GM21526 (cell line): ENCODE measurements around the gene C12orf54.
A peak's percentile ranks its signal among the peaks of the same experiment; 100 is the strongest.
"Not testable (repeated sequence)": the region's sequence is repeated elsewhere in the genome, so short reads cannot be mapped to it uniquely, and the experiment has no call there.

Experiments used
- ATAC-seq: cut with Tn5 transposase; IDR thresholded peaks from one replicate; pipeline ENCODE4 v1.9.1; 2021; ENCODE audit warnings: moderate library complexity; ENCODE audit not compliant: unreplicated experiment, low FRiP score

C12orf54 gene

GRCh38 chr12:48482198-48482597 lies at the start of gene C12orf54:
C12orf54 (plus strand) TSS chr12:48482498; CDS start chr12:48483297, 799 bp downstream.
- ATAC-seq: no peak

- not testable (repeated sequence) for ATAC-seq
Observed at GRCh38 chr12:48434016-48434415, 48.3 kb upstream of the C12orf54 start.

GRCh38 chr12:48441069-48441468 lies 41.2 kb upstream of the C12orf54 start:
- ATAC-seq: no peak

DNA sequence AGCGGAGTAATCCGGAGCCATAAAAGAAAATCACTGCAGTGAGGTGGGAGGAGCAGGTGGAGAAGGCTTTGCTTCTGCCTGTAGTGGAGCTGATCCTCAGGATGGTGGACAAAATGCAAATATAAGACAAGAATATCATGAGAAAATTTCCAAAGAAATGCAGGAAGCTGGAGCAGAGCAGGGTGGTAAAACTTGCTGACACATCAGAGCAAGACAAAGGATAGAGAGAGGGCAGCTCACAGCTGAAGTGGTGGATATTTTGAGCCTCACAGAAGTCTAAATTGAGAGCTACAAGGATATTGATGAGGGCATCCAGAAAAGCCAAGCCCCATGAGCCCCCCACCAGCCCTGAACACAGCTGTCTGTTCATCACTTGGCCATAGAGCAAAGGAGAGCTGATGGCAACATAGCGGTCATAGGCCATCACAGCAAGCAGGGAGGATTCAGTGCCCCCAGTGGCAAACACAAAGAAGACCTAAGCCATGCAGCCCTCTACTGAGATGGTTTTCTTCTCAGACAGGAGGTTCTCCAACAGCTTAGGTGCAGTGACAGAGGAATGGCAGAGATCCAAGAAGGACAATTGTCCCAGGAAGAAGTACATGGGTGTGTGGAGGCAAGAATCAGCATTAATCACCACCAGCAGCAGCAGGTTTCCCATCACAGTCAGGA lies 40.0 kb upstream of the C12orf54 start:
- no peak for ATAC-seq

DNA sequence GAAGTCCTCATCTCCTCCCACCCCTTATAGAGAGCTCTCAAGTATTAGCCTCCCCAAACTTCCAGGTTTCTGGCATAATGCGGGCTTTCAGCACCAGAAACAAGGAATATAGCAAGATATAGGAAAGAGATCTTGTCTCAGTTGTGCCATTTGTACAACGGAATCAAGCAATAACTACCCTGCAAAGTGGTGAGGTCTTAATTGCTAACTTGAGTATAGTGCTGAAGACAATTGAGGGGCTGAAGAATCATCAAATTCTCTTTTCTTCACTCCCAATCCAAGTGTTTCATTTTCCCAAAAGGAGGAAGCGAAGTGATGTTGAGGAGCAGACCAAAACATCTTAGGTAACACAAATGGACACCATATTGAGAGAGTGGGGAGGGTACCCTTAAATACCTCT lies 36.8 kb upstream of the C12orf54 start:
- no peak for ATAC-seq

DNA sequence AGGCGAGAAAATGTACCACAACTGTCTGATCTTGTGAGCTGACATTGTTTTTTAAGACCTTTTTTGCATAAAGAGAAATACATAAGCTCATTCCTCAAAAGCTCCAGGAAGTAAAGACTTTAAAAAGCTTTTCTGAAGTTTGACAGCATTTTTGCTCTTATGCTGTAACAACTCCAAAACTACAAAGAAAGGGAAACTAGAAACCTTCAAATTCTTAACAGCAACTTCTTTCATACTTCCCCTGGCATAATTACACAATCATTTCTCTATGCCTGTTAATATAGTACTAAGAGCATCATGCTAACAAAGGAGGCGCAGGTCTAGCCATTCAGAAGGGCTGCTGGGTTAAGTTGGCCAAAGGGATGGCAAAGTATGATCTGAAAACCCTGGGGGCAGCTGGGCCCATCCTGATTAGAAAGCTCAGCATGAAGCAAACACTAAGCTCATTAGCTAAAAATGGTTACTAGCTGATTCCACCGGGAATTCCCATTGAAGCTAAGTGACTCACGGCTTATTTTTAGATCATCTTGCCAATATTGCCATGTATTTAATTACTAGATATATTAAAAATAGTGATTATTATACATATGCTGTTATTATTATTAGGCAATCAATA lies 36.0 kb upstream of the C12orf54 start:
- ATAC-seq: no peak

DNA sequence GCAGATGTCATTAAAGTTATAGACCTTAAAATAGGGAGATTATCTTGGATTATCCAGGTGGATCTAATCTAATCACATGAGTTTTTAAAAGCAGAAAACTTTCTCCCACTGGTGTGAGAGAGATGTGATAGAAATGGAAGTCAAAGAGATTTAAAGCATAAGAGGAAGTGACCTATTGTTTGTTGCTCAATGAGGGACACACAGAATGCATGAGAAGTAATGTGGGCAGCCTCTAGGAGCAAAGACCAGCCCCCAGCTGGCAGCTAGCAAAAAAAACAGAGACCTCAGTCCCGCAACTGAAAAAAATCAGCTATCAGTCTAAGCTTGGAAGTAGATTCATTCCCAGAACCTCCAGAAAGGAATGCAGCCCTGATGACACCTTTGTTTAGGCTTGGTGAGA lies 34.5 kb upstream of the C12orf54 start:
- ATAC-seq: no peak

DNA sequence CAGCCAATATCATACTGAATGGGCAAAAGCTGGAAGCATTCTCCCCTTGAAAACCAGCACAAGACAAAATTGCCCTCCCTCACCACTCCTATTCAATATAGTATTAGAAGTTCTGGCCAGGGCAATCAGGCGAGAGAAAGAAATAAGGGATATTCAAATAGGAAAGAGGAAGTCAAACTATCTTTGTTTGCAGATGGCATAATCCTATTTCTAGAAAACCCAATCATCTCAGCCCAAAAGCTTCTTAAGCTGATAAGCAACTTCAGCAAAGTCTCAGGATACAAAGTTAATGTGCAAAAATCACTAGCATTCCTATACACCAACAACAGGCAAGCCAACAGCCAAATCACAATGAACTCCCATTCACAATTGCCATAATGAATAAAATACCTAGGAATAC lies 30.9 kb upstream of the C12orf54 start:
- ATAC-seq: no peak

DNA sequence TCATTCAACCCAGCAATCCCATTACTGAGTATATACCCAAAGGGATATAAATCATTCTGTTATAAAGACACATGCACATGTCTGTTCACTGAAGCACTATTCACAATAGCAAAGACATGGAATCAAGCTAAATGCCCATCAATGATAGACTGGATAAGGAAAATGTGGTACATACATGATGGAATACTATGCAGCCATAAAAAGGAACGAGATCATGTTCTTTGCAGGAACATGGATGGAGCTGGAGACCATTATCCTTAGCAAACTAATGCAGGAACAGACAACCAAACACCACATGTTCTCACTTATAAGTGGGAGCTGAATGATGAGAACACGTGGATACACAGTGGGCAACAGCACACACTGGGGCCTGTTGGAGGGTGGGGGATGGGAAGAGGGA lies 29.3 kb upstream of the C12orf54 start:
- ATAC-seq: not testable (repeated sequence)

DNA sequence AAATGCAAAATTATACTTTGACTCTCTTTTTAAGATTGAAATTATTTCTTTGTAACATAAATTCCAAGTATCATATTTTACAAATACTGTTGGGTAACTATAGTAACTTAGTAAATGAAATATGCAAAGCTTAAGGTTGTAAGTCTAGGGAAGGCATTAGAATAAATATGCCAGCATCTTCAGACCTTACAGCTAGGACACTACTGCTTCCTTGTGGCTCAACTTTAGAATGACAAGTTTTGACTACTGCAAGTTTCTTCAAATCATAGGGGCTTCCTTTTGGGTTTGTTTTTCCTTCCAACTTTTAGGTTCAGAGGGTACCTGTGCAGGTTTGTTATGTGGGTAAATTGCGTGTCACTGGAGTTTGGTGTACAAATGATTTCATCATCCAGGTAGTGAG lies 27.6 kb upstream of the C12orf54 start:
- ATAC-seq: no peak

- ATAC-seq: no peak
Observed at GRCh38 chr12:48455116-48455515, 27.2 kb upstream of the C12orf54 start.

DNA sequence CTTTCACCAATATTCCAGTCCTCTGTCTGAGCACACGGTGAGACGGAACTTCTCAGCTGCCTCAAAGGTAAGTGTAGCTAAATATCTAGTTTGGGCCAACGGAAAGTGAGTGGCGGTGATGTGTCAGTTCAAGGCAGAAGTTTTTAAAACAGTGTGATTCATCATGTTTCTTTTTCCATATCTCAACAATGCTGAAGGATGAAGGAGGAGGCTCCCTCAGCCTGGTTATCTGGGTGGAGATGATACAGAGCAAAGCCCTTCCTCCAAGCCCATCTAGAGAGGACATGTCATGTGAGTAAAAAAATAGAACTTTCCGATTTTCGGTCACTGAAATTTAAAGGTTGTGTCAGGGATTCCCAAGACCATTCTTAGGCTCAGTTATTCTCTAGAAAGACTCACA lies 23.0 kb upstream of the C12orf54 start:
- ATAC-seq: no peak

DNA sequence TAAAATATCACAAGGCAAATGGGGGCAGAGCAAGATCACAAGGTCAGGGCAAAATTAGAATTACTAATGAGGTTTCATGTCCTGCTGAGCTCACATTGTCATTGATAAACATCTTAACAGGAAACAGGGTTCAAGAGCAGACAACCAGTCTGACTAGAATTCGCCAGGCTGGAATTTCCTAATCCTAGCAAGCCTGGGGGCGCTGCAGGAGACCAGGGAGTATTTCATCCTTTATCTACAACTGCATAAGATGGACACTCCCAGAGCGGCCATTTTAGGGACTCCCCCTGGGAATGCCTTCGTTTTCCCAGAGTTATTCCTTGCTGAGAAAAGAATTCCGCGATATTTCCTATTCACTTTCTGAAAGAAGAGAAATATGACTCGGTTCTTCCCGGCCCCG lies 13.3 kb upstream of the C12orf54 start:
- ATAC-seq: not testable (repeated sequence)

GRCh38 chr12:48472259-48472658 lies 10.0 kb upstream of the C12orf54 start, which contains the start of gene ANP32D:
ANP32D (plus strand) TSS chr12:48472559; CDS start chr12:48472665, 106 bp downstream.
- ATAC-seq: no peak

GRCh38 chr12:48473061-48473460 lies 9.2 kb upstream of the C12orf54 start:
- ATAC-seq: no peak

DNA sequence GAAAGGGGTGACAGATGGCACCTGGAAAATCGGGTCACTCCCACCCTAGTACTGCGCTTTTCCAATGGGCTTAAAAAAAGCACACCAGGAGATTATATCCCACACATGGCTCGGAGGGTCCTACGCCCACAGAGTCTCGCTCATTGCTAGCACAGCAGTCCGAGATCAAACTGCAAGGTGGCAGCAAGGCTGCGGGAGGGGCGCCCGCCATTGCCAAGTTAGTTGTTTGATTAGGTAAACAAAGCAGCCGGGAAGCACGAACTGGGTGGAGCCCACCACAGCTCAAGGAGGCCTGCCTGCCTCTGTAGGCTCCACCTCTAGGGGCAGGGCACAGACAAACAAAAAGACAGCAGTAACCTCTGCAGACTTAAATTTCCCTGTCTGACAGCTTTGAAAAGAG lies 7.8 kb upstream of the C12orf54 start:
- not testable (repeated sequence) for ATAC-seq

DNA sequence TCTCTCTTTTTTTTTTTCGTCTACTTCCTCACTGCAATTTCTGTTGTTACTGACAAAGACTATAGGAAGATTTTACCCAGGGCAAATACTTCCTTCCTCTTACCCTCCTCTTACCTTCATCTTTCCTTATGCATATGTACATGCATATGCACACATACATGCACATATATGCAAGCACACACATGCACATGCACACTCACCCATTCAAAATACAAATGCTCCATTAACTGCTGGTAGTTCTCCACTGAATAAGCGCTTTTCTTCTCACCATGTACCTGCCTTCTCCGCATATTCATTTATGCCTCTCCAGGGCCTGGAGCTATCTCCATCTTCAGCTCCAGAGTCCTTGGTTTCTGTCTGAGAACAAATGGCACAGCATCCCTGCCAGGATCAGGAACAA lies 632 bp downstream of the C12orf54 start:
- no peak for ATAC-seq

DNA sequence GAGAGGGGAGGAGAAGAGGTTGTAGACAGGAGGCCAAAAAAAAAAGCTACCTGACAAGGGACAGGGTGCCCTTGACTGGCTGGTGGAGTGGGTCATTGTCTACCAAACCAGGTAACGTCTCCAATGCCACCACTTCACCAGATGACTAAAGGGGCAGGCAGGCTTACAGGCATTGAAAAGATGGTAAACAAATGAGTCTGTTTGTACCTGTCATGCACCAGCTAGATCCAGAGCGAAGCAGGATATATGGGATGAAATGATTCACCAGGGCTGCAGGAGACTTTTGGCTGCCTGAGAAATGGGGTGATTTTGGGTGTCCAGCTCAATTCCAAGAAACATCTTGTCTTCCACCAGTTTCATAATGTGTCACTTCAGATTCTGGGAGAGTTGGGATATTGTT lies 4.0 kb downstream of the C12orf54 start:
- no peak for ATAC-seq

GRCh38 chr12:48486679-48487078 lies 4.4 kb downstream of the C12orf54 start:
- no peak for ATAC-seq

GRCh38 chr12:48489012-48489411 lies 6.7 kb downstream of the C12orf54 start:
- peak; percentile 96 for ATAC-seq

DNA sequence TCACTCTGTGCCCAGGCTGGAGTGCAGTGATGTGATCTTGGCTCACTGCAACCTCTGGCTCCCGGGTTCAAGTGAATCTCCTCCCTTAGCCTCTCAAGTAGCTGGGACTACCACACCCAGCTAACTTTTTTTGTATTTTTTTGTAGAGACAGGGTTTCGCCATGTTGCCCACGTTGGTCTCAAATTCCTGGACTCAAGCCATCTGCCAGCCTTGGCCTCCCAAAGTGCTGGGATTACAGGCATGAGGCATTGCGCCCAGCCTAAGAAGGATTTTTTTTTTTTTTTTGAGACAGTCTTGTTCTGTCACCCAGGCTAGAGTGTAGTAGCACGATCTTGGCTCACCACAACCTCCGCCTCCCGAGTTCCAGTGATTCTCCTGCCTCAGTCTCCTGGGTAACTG lies 7.2 kb downstream of the C12orf54 start:
- not testable (repeated sequence) for ATAC-seq

DNA sequence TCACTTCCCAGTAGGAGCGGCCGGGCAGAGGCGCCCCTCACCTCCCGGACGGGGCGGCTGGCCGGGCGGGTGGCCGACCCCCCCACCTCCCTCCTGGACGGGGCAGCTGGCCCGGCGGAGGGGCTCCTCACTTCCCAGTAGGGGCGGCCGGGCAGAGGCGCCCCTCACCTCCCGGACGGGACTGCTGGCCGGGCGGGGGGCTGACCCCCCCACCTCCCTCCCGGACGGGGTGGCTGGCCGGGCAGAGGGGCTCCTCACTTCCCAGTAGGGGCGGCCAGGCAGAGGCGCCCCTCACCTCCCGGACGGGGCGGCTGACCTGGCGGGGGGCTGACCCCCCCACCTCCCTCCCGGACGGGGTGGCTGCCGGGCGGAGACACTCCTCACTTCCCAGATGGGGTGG lies 18.0 kb downstream of the C12orf54 start:
- not testable (repeated sequence) for ATAC-seq
